ENCODE results near the gene MZF1. TPM values are rescaled to one million over a fixed set of nuclear protein-coding genes. Genes with fewer than 3 reads are reported as not detected.

Gene MZF1
- total RNA-seq, 1 experiment from 2014 or later: 33.0 TPM

GRCh38 chr19:58563034-58563573, 10.0 kb downstream of the MZF1 start:
- Histone ChIP-seq H2AFZ (ENCODE audit: low read depth, low read length, poor library complexity, severe bottlenecking) (no peak overlapping the region), H3K9me2 (ENCODE audit: insufficient read depth) (no peaks in the 10 kb centered on the region), H3K27ac (ENCODE audit: low read depth, low read length) (no peak overlapping the region), H3K4me3 (replicated peaks in 1 of 2; ENCODE audit: low read depth in 1 of 2, low read length in 2 of 2) (no peak overlapping the region), H3K4me2 (ENCODE audit: low read length) (no peak overlapping the region), H3K27me3 (ENCODE audit: insufficient read depth, low read length) (no peaks in the 10 kb centered on the region), H3K36me3 (ENCODE audit: control insufficient read depth in 1 of 2, insufficient read depth in 2 of 2, low read length in 2 of 2) (no peaks in the 10 kb centered on the region), H3K4me1 (ENCODE audit: control insufficient read depth in 1 of 2, insufficient read depth in 2 of 2, low read length in 2 of 2) (peaks cover 6 to 17% of the 10 kb centered on the region in 2 experiments), H4K20me1 (ENCODE audit: insufficient read depth) (no peaks in the 10 kb centered on the region), H3K79me2 (ENCODE audit: insufficient read depth, low read length) (peaks cover 21% of the 10 kb centered on the region), H3K9me3 (ENCODE audit: control insufficient read depth in 1 of 2, insufficient read depth in 1 of 2, low read depth in 1 of 2, low read length in 2 of 2) (no peaks in the 10 kb centered on the region), H3K9ac (ENCODE audit: low read length) (no peak overlapping the region)
- no TSS peak for BruUV-seq (replicated peaks)
- ATAC-seq: no peak
- intact Hi-C loops (cut with micrococcal nuclease): no loop called here
- no peak for DNase-seq (ENCODE audit: low read depth, low spot score)
- no peak for TF ChIP-seq ATF3 (IDR thresholded peaks at IDR 0.05)
- no peak for TF ChIP-seq CEBPB (IDR thresholded peaks at IDR 0.05; ENCODE audit: low read depth)
- no peak for TF ChIP-seq SIN3A (IDR thresholded peaks at IDR 0.05; ENCODE audit: low read depth)
- no peak for TF ChIP-seq EZH2 (IDR thresholded peaks at IDR 0.05)
- TF ChIP-seq ZNF274 (IDR thresholded peaks at IDR 0.05; ENCODE audit: low read depth, low read length): no peak
- TF ChIP-seq POLR2A (IDR thresholded peaks at IDR 0.05; ENCODE audit: borderline replicate concordance, extremely low read depth, insufficient read depth, insufficient read length): no peak
- TF ChIP-seq TCF7L2 (IDR thresholded peaks at IDR 0.05; ENCODE audit: borderline replicate concordance, extremely low read depth, insufficient read depth, insufficient read length): no peak
- TF ChIP-seq FOSL1 (IDR thresholded peaks at IDR 0.05; ENCODE audit: low read depth): no peak
- no peak for TF ChIP-seq MAX (IDR thresholded peaks at IDR 0.05)
- POLR2A ChIA-PET: no interaction called here
- CTCF ChIA-PET: no interaction called here
- RAD21 ChIA-PET (ENCODE audit: low non-redundant PET in 1 of 2, low total read pairs in 2 of 2, uncharacterized antibody in 2 of 2, unreplicated experiment in 2 of 2): no interaction called here

All from HCT116 (cell line).